ENCODE measurements around the gene ENAH.

DNA sequence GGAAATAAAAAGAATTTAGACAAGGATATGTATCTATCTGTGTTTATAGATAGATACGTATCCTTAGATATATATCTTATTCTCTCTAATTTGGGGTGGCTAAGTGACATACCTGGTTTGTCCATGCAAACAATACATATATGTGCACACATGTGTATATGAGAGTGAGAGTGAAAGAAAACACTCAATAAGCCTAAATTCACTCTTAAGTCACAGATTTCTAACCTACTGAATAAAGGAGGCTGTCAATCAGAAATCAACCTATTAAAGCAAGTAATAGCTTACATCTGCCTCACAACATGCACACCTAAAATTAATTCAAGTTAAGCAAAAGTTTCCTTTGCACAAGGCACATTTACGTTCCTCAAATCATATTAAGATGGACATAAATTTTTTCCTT is 118.2 kb downstream of the ENAH start:
- no peak for TF ChIP-seq EZH2phosphoT487 (IDR thresholded peaks at IDR 0.05; ENCODE audit: low read length)
- no peak for TF ChIP-seq EZH2 (optimal IDR thresholded peaks at IDR 0.05; ENCODE audit: low read depth, low read length)
- no peak for TF ChIP-seq CTCF (IDR thresholded peaks at IDR 0.05; ENCODE audit: low read length)
